WTC11 (cell line): ENCODE data around the gene RFC2. TPM values are rescaled to one million over a fixed set of nuclear protein-coding genes. Genes with fewer than 3 reads are reported as not detected.

Experiments
- ATAC-seq: fragments of 200-7000 bp; cut with Tn5 transposase; 2 replicates; pipeline ENCODE4 v1.10.0; 2021; ENCODE audit warnings: mild to moderate bottlenecking, moderate library complexity
- CTCF ChIA-PET: fragments of 300-600 bp; sonication (Branson Sonifier 250); formaldehyde crosslinking; loops from one replicate; lab custom pipeline; 2021; ENCODE audit warnings: antibody characterized with exemption; lab: Charles Lee
- POLR2A ChIA-PET: fragments of 350-600 bp; sonication (Branson Sonifier 250); formaldehyde crosslinking; loops from one replicate; lab custom pipeline; 2021; ENCODE audit warnings: antibody characterized with exemption; lab: Charles Lee
- DNase-seq: peaks from one replicate; pipeline ENCODE4 v3.0.0; 2021; ENCODE audit warnings: low spot score
- H3K27ac Mint-ChIP-seq: 2 replicates; pipeline ENCODE4 v1.8.0; 2021; ENCODE audit warnings: mixed read lengths
- H3K27me3 Mint-ChIP-seq: 2 replicates; pipeline ENCODE4 v1.8.0; 2021; ENCODE audit warnings: low read depth, mild to moderate bottlenecking, moderate library complexity, mixed read lengths
- H3K36me3 Mint-ChIP-seq: 2 replicates; pipeline ENCODE4 v1.8.0; 2021; ENCODE audit warnings: mixed read lengths
- H3K4me1 Mint-ChIP-seq: 2 replicates; pipeline ENCODE4 v1.8.0; 2022; ENCODE audit warnings: mixed read lengths
- H3K4me3 Mint-ChIP-seq: 2 replicates; pipeline ENCODE4 v1.8.0; 2021; ENCODE audit warnings: mild to moderate bottlenecking, moderate library complexity, mixed read lengths
- H3K9me3 Mint-ChIP-seq: 2 replicates; pipeline ENCODE4 v1.8.0; 2021; ENCODE audit warnings: mixed read lengths
- AFF4 ChIP-seq: sonication (generic); formaldehyde crosslinking; IDR thresholded peaks from 2 replicates; pipeline ENCODE4 v1.8.1; 2023; ENCODE audit warnings: mild to moderate bottlenecking, missing genetic modification reagents, borderline replicate concordance
- AR ChIP-seq: fragments of 250-450 bp; sonication (Bioruptor Pico); IDR thresholded peaks from 2 replicates; pipeline ENCODE4 v1.9.0; 2021; ENCODE audit warnings: mild to moderate bottlenecking
- ATF3 ChIP-seq: sonication (generic); formaldehyde crosslinking; conservative IDR thresholded peaks from 2 replicates; pipeline ENCODE4 v1.8.1; 2022; ENCODE audit warnings: mild to moderate bottlenecking, missing genetic modification reagents
- CDX4 ChIP-seq: fragments of 250-450 bp; sonication (Bioruptor Pico); IDR thresholded peaks from 2 replicates; pipeline ENCODE4 v1.9.0; 2021; ENCODE audit warnings: moderate library complexity, mild to moderate bottlenecking, inconsistent platforms, borderline replicate concordance
- E2F4 ChIP-seq: sonication (generic); formaldehyde crosslinking; IDR thresholded peaks from 2 replicates; pipeline ENCODE4 v1.8.1; 2022; ENCODE audit warnings: low read depth, mild to moderate bottlenecking, moderate library complexity, missing genetic modification reagents, borderline replicate concordance
- ELF4 ChIP-seq: sonication (generic); formaldehyde crosslinking; IDR thresholded peaks from 2 replicates; pipeline ENCODE4 v1.8.1; 2022; ENCODE audit warnings: low read depth, mild to moderate bottlenecking, moderate library complexity, missing genetic modification reagents
- FOXJ3 ChIP-seq: sonication (generic); formaldehyde crosslinking; IDR thresholded peaks from 2 replicates; pipeline ENCODE4 v1.9.0; 2021; ENCODE audit warnings: missing genetic modification reagents, mild to moderate bottlenecking, borderline replicate concordance
- IRF2 ChIP-seq: sonication (generic); formaldehyde crosslinking; IDR thresholded peaks from 2 replicates; pipeline ENCODE4 v1.8.0; 2022; ENCODE audit warnings: low read depth, missing genetic modification reagents, borderline replicate concordance
- MAX ChIP-seq: sonication (generic); formaldehyde crosslinking; IDR thresholded peaks from 2 replicates; pipeline ENCODE4 v1.8.0; 2022; ENCODE audit warnings: mild to moderate bottlenecking, missing genetic modification reagents
- NFYB ChIP-seq: sonication (generic); formaldehyde crosslinking; conservative IDR thresholded peaks from 2 replicates; pipeline ENCODE4 v1.8.0; 2022; ENCODE audit warnings: low read depth, missing genetic modification reagents
- PRRX2 ChIP-seq: fragments of 250-450 bp; sonication (Bioruptor Pico); IDR thresholded peaks from 2 replicates; pipeline ENCODE4 v1.8.0; 2021; ENCODE audit warnings: mild to moderate bottlenecking
- SMAD3 ChIP-seq: sonication (generic); formaldehyde crosslinking; IDR thresholded peaks from 2 replicates; pipeline ENCODE4 v1.8.0; 2022; ENCODE audit warnings: missing genetic modification reagents, mild to moderate bottlenecking, borderline replicate concordance
- USF1 ChIP-seq: sonication (generic); formaldehyde crosslinking; IDR thresholded peaks from 2 replicates; pipeline ENCODE4 v1.8.0; 2022; ENCODE audit warnings: mild to moderate bottlenecking, missing genetic modification reagents
- ZNF263 ChIP-seq: sonication (generic); formaldehyde crosslinking; IDR thresholded peaks from 2 replicates; pipeline ENCODE4 v1.8.1; 2022; ENCODE audit warnings: low read depth, mild to moderate bottlenecking, moderate library complexity, missing genetic modification reagents
- ZNF532 ChIP-seq: fragments of 250-450 bp; sonication (Bioruptor Pico); IDR thresholded peaks from 2 replicates; pipeline ENCODE4 v1.9.0; 2021; ENCODE audit warnings: mild to moderate bottlenecking, borderline replicate concordance
- ZSCAN18 ChIP-seq: fragments of 250-450 bp; sonication (Bioruptor Pico); IDR thresholded peaks from 2 replicates; pipeline ENCODE4 v2.1.2; 2022; ENCODE audit warnings: mild to moderate bottlenecking, moderate library complexity
- total RNA-seq: library from RNA; stranded (reverse); gene quantifications from 3 replicates; pipeline ENCODE4 v1.2.3, GENCODE V29; 2021

Gene RFC2
- total RNA-seq, 1 experiment from 2014 or later = 80.7 TPM

GRCh38 chr7:74262639-74263398 is 8.6 kb upstream of the RFC2 start (continued):
- TF ChIP-seq CDX4 (CRISPR knock-in tag) = no peak
- TF ChIP-seq ATF3 (CRISPR knock-in tag) = no peak
- TF ChIP-seq ZSCAN18 (CRISPR knock-in tag) = no peak
- no peak for TF ChIP-seq SMAD3 (CRISPR knock-in tag)
- no peak for TF ChIP-seq E2F4

GRCh38 chr7:74258639-74259038 is 4.4 kb upstream of the RFC2 start:
- Mint-ChIP-seq H3K27ac (no peak overlapping the region), H3K4me3 (no peak overlapping the region), H3K4me1 (no peaks in the 10 kb centered on the region; the same call in 1 of the 2 replicates), H3K9me3 (no peaks in the 10 kb centered on the region), H3K27me3 (no peaks in the 10 kb centered on the region), H3K36me3 (no peaks in the 10 kb centered on the region)
- ATAC-seq = no peak
- POLR2A ChIA-PET = interaction anchor here (0.5 kb wide), 1 partner anchor 57 kb away, joined by 3 read pairs; no protein-coding TSS in a partner anchor
- CTCF ChIA-PET = interaction anchor here (0.9 kb wide), 1 partner anchor 147 kb away, joined by 3 read pairs; no protein-coding TSS in a partner anchor
- DNase-seq = no peak
- TF ChIP-seq AR (CRISPR knock-in tag) = no peak
- TF ChIP-seq USF1 (CRISPR knock-in tag) = no peak
- TF ChIP-seq MAX (CRISPR knock-in tag) = no peak
- no peak for TF ChIP-seq NFYB (CRISPR knock-in tag)
- no peak for TF ChIP-seq ELF4
- no peak for TF ChIP-seq ZNF532 (CRISPR knock-in tag)
- TF ChIP-seq ZNF263 (CRISPR knock-in tag) = no peak
- TF ChIP-seq AFF4 = no peak
- TF ChIP-seq IRF2 = no peak
- TF ChIP-seq FOXJ3 = no peak
- no peak for TF ChIP-seq PRRX2
